H1 (cell line): ENCODE results near the gene FIP1L1. TPM values are rescaled to one million over a fixed set of nuclear protein-coding genes. Genes with fewer than 3 reads are reported as not detected.

Experiments used
- CTCF ChIA-PET: fragments of 300-600 bp; sonication (Branson Sonifier 250); formaldehyde crosslinking; loops from one replicate; lab custom pipeline; 2021; ENCODE audit not compliant: partially characterized antibody; lab: Charles Lee
- POLR2A ChIA-PET: fragments of 300-600 bp; sonication (Branson Sonifier 250); formaldehyde crosslinking; loops from one replicate; lab custom pipeline; 2021; ENCODE audit warnings: inconsistent platforms; ENCODE audit not compliant: partially characterized antibody; lab: Charles Lee
- DNase-seq, 2 experiments: peaks; one replicate each; pipeline versions ENCODE4 v3.0.0 to v3.0.0-alpha.2; 2010 to 2022; ENCODE audit warnings: low spot score in 2 of 2, low read depth in 1 of 2, mixed read lengths in 1 of 2
- FAIRE-seq: peaks from 2 replicates; lab custom pipeline; 2011; peaks lifted over from hg19 to GRCh38; lab: Jason Lieb, UNC
- H2AFZ ChIP-seq: 2 replicates; pipeline ENCODE4 v1.8.1; 2012; ENCODE audit warnings: low read length, inconsistent platforms
- H2AK5ac ChIP-seq: 2 replicates; pipeline ENCODE4 v1.6.1; 2013; ENCODE audit warnings: low read depth, low read length
- H2BK120ac ChIP-seq: replicated peaks from 2 replicates; pipeline ENCODE3; 2013; ENCODE audit warnings: low read depth, low read length, inconsistent platforms
- H2BK12ac ChIP-seq: 2 replicates; pipeline ENCODE4 v1.6.1; 2013; ENCODE audit warnings: low read depth, low read length
- H2BK15ac ChIP-seq: 2 replicates; pipeline ENCODE4 v1.6.1; 2013; ENCODE audit warnings: low read length
- H2BK20ac ChIP-seq: 2 replicates; pipeline ENCODE4 v1.6.1; 2013; ENCODE audit warnings: low read length
- H2BK5ac ChIP-seq: 2 replicates; pipeline ENCODE4 v1.6.1; 2013; ENCODE audit warnings: low read depth, low read length
- H3K14ac ChIP-seq: 2 replicates; pipeline ENCODE4 v1.6.1; 2013; ENCODE audit warnings: inconsistent platforms; ENCODE audit not compliant: insufficient read length
- H3K18ac ChIP-seq: 2 replicates; pipeline ENCODE4 v1.6.1; 2013; ENCODE audit warnings: low read length; ENCODE audit errors: extremely low read depth
- H3K23ac ChIP-seq: 2 replicates; pipeline ENCODE4 v1.6.1; 2013; ENCODE audit warnings: inconsistent platforms; ENCODE audit not compliant: insufficient read length
- H3K23me2 ChIP-seq: 2 replicates; pipeline ENCODE4 v1.6.1; 2013; ENCODE audit warnings: low read depth, low read length
- H3K27ac ChIP-seq: 2 replicates; pipeline ENCODE4 v1.6.1; 2011; ENCODE audit warnings: low read depth, low read length, inconsistent platforms
- H3K27me3 ChIP-seq, 4 experiments: replicated peaks in 1 of 4; 1 replicate in 1 of 4; 2 replicates in 3 of 4; pipeline versions ENCODE4 v1.6.1 to v1.8.1; 2011 to 2013; ENCODE audit warnings: low read length in 3 of 4, mild to moderate bottlenecking in 3 of 4, inconsistent platforms in 2 of 4, mixed read lengths in 2 of 4, moderate library complexity in 1 of 4; ENCODE audit not compliant: control insufficient read depth in 3 of 4, insufficient read depth in 3 of 4; ENCODE audit errors: extremely low read depth in 1 of 4
- H3K36me3 ChIP-seq, 4 experiments: 2 replicates each; pipeline versions ENCODE4 v1.6.1 to v1.8.1; 2011 to 2013; ENCODE audit warnings: mild to moderate bottlenecking in 4 of 4, low read length in 3 of 4, moderate library complexity in 2 of 4, control low read depth in 1 of 4, inconsistent platforms in 1 of 4; ENCODE audit not compliant: insufficient read depth in 4 of 4, control insufficient read depth in 2 of 4
- H3K4ac ChIP-seq: replicated peaks from 2 replicates; pipeline ENCODE3; 2013; ENCODE audit warnings: low read length, low read depth, mixed read lengths, inconsistent platforms; ENCODE audit not compliant: insufficient read length
- H3K4me1 ChIP-seq, 4 experiments: replicated peaks in 1 of 4; 1 replicate in 1 of 4; 2 replicates in 3 of 4; pipeline versions ENCODE4 v1.6.1 to v1.8.1; 2011 to 2013; ENCODE audit warnings: low read length in 3 of 4, inconsistent platforms in 2 of 4, mixed read lengths in 1 of 4; ENCODE audit not compliant: insufficient read depth in 4 of 4, control insufficient read depth in 3 of 4
- H3K4me2 ChIP-seq, 2 experiments: 2 replicates each; pipeline versions ENCODE4 v1.6.1 to v1.8.1; 2011 to 2013; ENCODE audit warnings: low read depth in 2 of 2, low read length in 2 of 2, control low read depth in 1 of 2, inconsistent platforms in 1 of 2, mild to moderate bottlenecking in 1 of 2; ENCODE audit not compliant: insufficient read depth in 1 of 2
- H3K4me3 ChIP-seq, 4 experiments: fragments of 200-600, 300-600 bp in 1 of 4; sonication (generic), shearing (Covaris generic), sonication (Bioruptor Twin) in 1 of 4; 2 replicates each; pipeline versions ENCODE4 v1.5.1 to v1.8.1; 2011 to 2016; ENCODE audit warnings: low read length in 4 of 4, low read depth in 3 of 4, control low read depth in 2 of 4, inconsistent platforms in 2 of 4, mild to moderate bottlenecking in 2 of 4, mixed read lengths in 1 of 4, moderate library complexity in 1 of 4; ENCODE audit not compliant: insufficient read depth in 2 of 4; ENCODE audit errors: extremely low read depth in 1 of 4
- H3K56ac ChIP-seq: replicated peaks from 2 replicates; pipeline ENCODE3; 2013; ENCODE audit warnings: low read depth, mild to moderate bottlenecking, mixed read lengths, low read length, inconsistent platforms; ENCODE audit not compliant: insufficient read length
- H3K79me1 ChIP-seq: 2 replicates; pipeline ENCODE4 v1.6.1; 2013; ENCODE audit warnings: low read depth, low read length, control low read depth
- H3K79me2 ChIP-seq, 2 experiments: 2 replicates each; pipeline versions ENCODE4 v1.6.1 to v1.8.1; 2012 to 2013; ENCODE audit warnings: low read length in 2 of 2, mild to moderate bottlenecking in 2 of 2, inconsistent platforms in 1 of 2; ENCODE audit not compliant: insufficient read depth in 2 of 2, control insufficient read depth in 1 of 2
- H3K9ac ChIP-seq, 4 experiments: replicated peaks in 1 of 4; 1 replicate in 1 of 4; 2 replicates in 3 of 4; pipeline versions ENCODE4 v1.6.1 to v1.8.1; 2011 to 2013; ENCODE audit warnings: low read depth in 3 of 4, low read length in 3 of 4, control low read depth in 2 of 4, mild to moderate bottlenecking in 2 of 4, moderate library complexity in 2 of 4, inconsistent platforms in 1 of 4; ENCODE audit errors: extremely low read depth in 1 of 4
- H3K9me3 ChIP-seq, 2 experiments: 2 replicates each; pipeline versions ENCODE4 v1.6.1 to v1.8.1; 2012 to 2013; ENCODE audit warnings: mild to moderate bottlenecking in 2 of 2, moderate library complexity in 2 of 2, control low read depth in 1 of 2, inconsistent platforms in 1 of 2, low read depth in 1 of 2, low read length in 1 of 2, mixed read lengths in 1 of 2; ENCODE audit not compliant: insufficient read depth in 2 of 2
- H4K20me1 ChIP-seq, 2 experiments: replicated peaks in 1 of 2; 2 replicates each; pipeline versions ENCODE3 to v1.8.1; 2011 to 2013; ENCODE audit warnings: inconsistent platforms in 2 of 2, low read length in 2 of 2, mild to moderate bottlenecking in 1 of 2; ENCODE audit not compliant: insufficient read depth in 2 of 2, control insufficient read depth in 1 of 2
- H4K5ac ChIP-seq: 2 replicates; pipeline ENCODE4 v1.6.1; 2013; ENCODE audit warnings: low read length, low read depth, mixed read lengths, inconsistent platforms; ENCODE audit not compliant: insufficient read length
- H4K8ac ChIP-seq: 2 replicates; pipeline ENCODE4 v1.8.0; 2013; ENCODE audit warnings: mild to moderate bottlenecking, moderate library complexity, low read length, inconsistent platforms; ENCODE audit not compliant: insufficient read depth; ENCODE audit errors: extremely low read depth
- H4K91ac ChIP-seq: replicated peaks from 2 replicates; pipeline ENCODE3; 2013; ENCODE audit warnings: low read length, mixed read lengths, inconsistent platforms; ENCODE audit not compliant: insufficient read length
- CTBP2 ChIP-seq: IDR thresholded peaks from 2 replicates; pipeline ENCODE4 v1.7.0; 2011; ENCODE audit warnings: borderline replicate concordance, mild to moderate bottlenecking, moderate library complexity, mixed read lengths, low read length; ENCODE audit not compliant: insufficient read depth, insufficient read length
- FOSL1 ChIP-seq: IDR thresholded peaks from 2 replicates; pipeline ENCODE4 v1.6.1; 2011; ENCODE audit warnings: mild to moderate bottlenecking, low read depth, low read length, moderate library complexity; ENCODE audit not compliant: insufficient read depth
- GTF2F1 ChIP-seq: IDR thresholded peaks from 2 replicates; pipeline ENCODE4 v1.6.1; 2012; ENCODE audit warnings: low read depth, low read length, improper control_type of control experiment, borderline replicate concordance
- JUND ChIP-seq: IDR thresholded peaks from 2 replicates; pipeline ENCODE4 v1.6.1; 2011; ENCODE audit warnings: mild to moderate bottlenecking, improper control_type of control experiment, low read length
- POLR2A ChIP-seq, 2 experiments: IDR thresholded peaks; 1 replicate in 1 of 2; 2 replicates in 1 of 2; pipeline ENCODE4 v1.6.1; 2011; ENCODE audit warnings: low read depth in 2 of 2, low read length in 2 of 2, mild to moderate bottlenecking in 2 of 2; ENCODE audit errors: control extremely low read depth in 1 of 2
- RXRA ChIP-seq: IDR thresholded peaks from 2 replicates; pipeline ENCODE4 v1.6.1; 2011; ENCODE audit warnings: low read depth, mild to moderate bottlenecking, low read length, moderate library complexity; ENCODE audit not compliant: insufficient read depth
- SP4 ChIP-seq: IDR thresholded peaks from 2 replicates; pipeline ENCODE4 v1.6.1; 2012; ENCODE audit warnings: low read length, inconsistent platforms
- TAF7 ChIP-seq: optimal IDR thresholded peaks from 2 replicates; pipeline ENCODE3; 2011; ENCODE audit warnings: low read depth, mild to moderate bottlenecking, inconsistent platforms, low read length, moderate library complexity, borderline replicate concordance
- WGBS, 2 experiments: shearing (Covaris generic) in 1 of 2; methylation state at CpG; one replicate each; pipeline versions ENCODE4 v1.1.6 to v1.1.7; 2013 to 2015; ENCODE audit warnings: low lambda C conversion rate in 2 of 2, mixed read lengths in 2 of 2, inconsistent platforms in 1 of 2, low coverage in 1 of 2, missing lambda C conversion rate in 1 of 2; ENCODE audit not compliant: insufficient replicate concordance in 2 of 2, insufficient coverage in 1 of 2, insufficient read length in 1 of 2; ENCODE audit errors: extremely low coverage in 1 of 2, missing lambda C conversion rate in 1 of 2; 5-methylcytosine and 5-hydroxymethylcytosine counted together
- polyA plus RNA-seq, 7 experiments: library from polyadenylated mRNA; depleted of rRNA in 3 of 7; stranded (reverse) in 5 of 7; unstranded in 2 of 7; fragments of >200 nt in 5 of 7; fragments of 200-250 nt in 2 of 7; gene quantifications; 1 replicate in 5 of 7; 2 replicates in 1 of 7; 4 replicates in 1 of 7; pipeline versions ENCODE4 v1.2.1 to v1.2.3, GENCODE V29; 2011 to 2013; ENCODE audit warnings: missing spikeins in 2 of 7, mixed read lengths in 2 of 7
- total RNA-seq: library from RNA; stranded (reverse); fragmentation: NEBNext Ultra II Directional; extraction: Animal tissue kit (Norgen Biotek cat#: 25700); gene quantifications from 2 replicates; pipeline ENCODE4 v1.2.1, GENCODE V29; 2021
- TF ChIP-seq, protein P1 (sequence below): IDR thresholded peaks from 2 replicates; pipeline ENCODE4 v1.6.1; 2012; ENCODE audit warnings: inconsistent platforms
- TF ChIP-seq, protein P2 (sequence below), 3 experiments: IDR thresholded peaks; 1 replicate in 2 of 3; 2 replicates in 1 of 3; pipeline versions ENCODE4 v1.5.1 to v1.6.1; 2011; ENCODE audit warnings: low read length in 3 of 3, mild to moderate bottlenecking in 3 of 3, inconsistent platforms in 2 of 3, low read depth in 1 of 3, moderate library complexity in 1 of 3; ENCODE audit not compliant: insufficient read depth in 1 of 3; ENCODE audit errors: control extremely low read depth in 1 of 3

The FIP1L1 gene
- total and polyA plus RNA-seq, 2 of the 8 experiments (the other 6 are each of a cell fraction or from before 2014, with no cell fraction given) = 19.5 to 53.7 TPM

DNA sequence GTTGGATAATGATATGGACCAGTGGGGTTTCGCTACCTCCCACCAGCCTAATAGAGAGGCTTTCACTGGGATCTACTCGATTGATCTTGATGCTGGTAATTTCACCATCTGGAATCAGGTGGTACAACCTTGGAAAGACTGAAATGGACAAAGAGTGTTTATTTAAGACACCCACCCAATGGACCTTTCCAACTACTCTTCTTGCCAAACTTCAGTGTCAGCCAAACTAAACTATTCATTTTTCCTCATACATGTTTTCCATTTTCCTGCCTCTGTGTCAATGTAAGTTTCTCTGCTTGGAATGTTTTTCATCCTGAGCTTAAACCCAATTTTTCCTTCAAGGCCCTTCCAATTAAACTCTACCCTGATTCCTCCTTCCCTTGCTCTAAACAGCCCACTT lies 121.3 kb downstream of the FIP1L1 start:
- FAIRE-seq = no peak
- CTCF ChIA-PET = interaction anchor here (0.7 to 1.7 kb wide), 5 partner anchors 8 to 207 kb away, joined by 3 to 7 read pairs (median 3); no protein-coding TSS in a partner anchor

More for the DNA sequence above, 121.3 kb downstream of the FIP1L1 start:
- Histone ChIP-seq H2BK5ac (no peak overlapping the region), H4K91ac (no peak overlapping the region), H2AFZ (no peak overlapping the region), H3K9me3 (no peaks in the 10 kb centered on the region), H3K4me3 (no peak overlapping the region), H2AK5ac (no peak overlapping the region), H3K36me3 (no peaks in the 10 kb centered on the region), H2BK20ac (no peak overlapping the region), H3K79me2 (no peaks in the 10 kb centered on the region), H3K27ac (no peak overlapping the region), H4K20me1 (peaks cover 0 to 2% of the 10 kb centered on the region in 2 experiments), H3K4me1 (peaks cover 0 to 7% (median 3%) of the 10 kb centered on the region in 4 experiments; a peak in 5 of 7 replicates), H2BK15ac (no peak overlapping the region), H3K79me1 (no peaks in the 10 kb centered on the region), H3K23ac (no peak overlapping the region), H3K18ac (no peak overlapping the region), H3K14ac (no peak overlapping the region), H3K4me2 (no peak overlapping the region), H3K27me3 (no peaks in the 10 kb centered on the region), H4K5ac (no peak overlapping the region), H2BK120ac (no peak overlapping the region), H3K23me2 (no peaks in the 10 kb centered on the region), H3K56ac (no peak overlapping the region), H4K8ac (no peak overlapping the region), H3K9ac (no peak overlapping the region), H2BK12ac (no peak overlapping the region), H3K4ac (no peak overlapping the region)
- 95% methylated on average over 2 of the region's 2 CpGs; no CpG with 5 or more reads in 1 of the 2 experiments for WGBS, 2 experiments
- POLR2A ChIA-PET = no interaction called here
- TF ChIP-seq CTBP2 = no peak
- no peak for TF ChIP-seq TAF7
- no peak for TF ChIP-seq POLR2A (IDR thresholded peaks at IDR 0.05; ENCODE audit: control extremely low read depth in 1 of 2, low read depth in 2 of 2, low read length in 2 of 2)
- no peak for TF ChIP-seq GTF2F1
- TF ChIP-seq, protein P1, sequence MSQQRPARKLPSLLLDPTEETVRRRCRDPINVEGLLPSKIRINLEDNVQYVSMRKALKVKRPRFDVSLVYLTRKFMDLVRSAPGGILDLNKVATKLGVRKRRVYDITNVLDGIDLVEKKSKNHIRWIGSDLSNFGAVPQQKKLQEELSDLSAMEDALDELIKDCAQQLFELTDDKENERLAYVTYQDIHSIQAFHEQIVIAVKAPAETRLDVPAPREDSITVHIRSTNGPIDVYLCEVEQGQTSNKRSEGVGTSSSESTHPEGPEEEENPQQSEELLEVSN = no peak
- TF ChIP-seq RXRA = no peak
- no peak for TF ChIP-seq JUND
- no peak for TF ChIP-seq FOSL1
- TF ChIP-seq, protein P2, sequence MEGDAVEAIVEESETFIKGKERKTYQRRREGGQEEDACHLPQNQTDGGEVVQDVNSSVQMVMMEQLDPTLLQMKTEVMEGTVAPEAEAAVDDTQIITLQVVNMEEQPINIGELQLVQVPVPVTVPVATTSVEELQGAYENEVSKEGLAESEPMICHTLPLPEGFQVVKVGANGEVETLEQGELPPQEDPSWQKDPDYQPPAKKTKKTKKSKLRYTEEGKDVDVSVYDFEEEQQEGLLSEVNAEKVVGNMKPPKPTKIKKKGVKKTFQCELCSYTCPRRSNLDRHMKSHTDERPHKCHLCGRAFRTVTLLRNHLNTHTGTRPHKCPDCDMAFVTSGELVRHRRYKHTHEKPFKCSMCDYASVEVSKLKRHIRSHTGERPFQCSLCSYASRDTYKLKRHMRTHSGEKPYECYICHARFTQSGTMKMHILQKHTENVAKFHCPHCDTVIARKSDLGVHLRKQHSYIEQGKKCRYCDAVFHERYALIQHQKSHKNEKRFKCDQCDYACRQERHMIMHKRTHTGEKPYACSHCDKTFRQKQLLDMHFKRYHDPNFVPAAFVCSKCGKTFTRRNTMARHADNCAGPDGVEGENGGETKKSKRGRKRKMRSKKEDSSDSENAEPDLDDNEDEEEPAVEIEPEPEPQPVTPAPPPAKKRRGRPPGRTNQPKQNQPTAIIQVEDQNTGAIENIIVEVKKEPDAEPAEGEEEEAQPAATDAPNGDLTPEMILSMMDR (IDR thresholded peaks at IDR 0.05; ENCODE audit: control extremely low read depth in 1 of 3, insufficient read depth in 1 of 3, low read depth in 1 of 3, low read length in 3 of 3) = no peak
- no peak for TF ChIP-seq SP4
- no peak for DNase-seq
